ENCODE results near the gene IL10RB. TPM values are rescaled to one million over a fixed set of nuclear protein-coding genes. Genes with fewer than 3 reads are reported as not detected.
"Not testable (repeated sequence)": the region's sequence is repeated elsewhere in the genome, so short reads cannot be mapped to it uniquely, and the experiment has no call there.

IL10RB gene
- polyA plus RNA-seq, 2 of the 4 experiments (the other 2 are of a cell fraction), result 17.0 to 31.9 TPM

DNA sequence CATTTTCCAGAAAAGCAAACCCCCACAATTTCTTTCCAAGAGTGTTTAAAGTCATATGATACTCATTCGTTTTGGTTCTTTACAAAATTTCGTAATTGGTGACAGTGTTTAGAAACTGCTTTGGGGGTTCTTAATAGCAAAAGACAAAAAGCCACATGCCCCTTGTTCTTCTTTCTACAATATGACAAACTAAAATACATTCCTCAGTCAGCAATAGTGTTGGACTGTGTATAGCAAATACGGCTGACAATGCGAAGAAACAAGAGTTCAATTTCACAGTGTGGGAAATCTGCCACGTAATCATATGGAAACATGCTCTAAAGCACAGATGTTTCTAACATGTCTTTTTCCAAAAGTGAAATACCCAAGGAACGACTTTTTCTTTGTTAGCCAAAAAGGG, 51.0 kb downstream of the IL10RB start:
- H3K4me3 ChIP-seq, result no peak overlapping the region
- no peak overlapping the region for H3K27ac ChIP-seq
- TF ChIP-seq, protein P1, sequence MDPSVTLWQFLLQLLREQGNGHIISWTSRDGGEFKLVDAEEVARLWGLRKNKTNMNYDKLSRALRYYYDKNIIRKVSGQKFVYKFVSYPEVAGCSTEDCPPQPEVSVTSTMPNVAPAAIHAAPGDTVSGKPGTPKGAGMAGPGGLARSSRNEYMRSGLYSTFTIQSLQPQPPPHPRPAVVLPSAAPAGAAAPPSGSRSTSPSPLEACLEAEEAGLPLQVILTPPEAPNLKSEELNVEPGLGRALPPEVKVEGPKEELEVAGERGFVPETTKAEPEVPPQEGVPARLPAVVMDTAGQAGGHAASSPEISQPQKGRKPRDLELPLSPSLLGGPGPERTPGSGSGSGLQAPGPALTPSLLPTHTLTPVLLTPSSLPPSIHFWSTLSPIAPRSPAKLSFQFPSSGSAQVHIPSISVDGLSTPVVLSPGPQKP (IDR thresholded peaks at IDR 0.05; ENCODE audit: low read depth, low read length), result no peak
- TF ChIP-seq, protein P2, sequence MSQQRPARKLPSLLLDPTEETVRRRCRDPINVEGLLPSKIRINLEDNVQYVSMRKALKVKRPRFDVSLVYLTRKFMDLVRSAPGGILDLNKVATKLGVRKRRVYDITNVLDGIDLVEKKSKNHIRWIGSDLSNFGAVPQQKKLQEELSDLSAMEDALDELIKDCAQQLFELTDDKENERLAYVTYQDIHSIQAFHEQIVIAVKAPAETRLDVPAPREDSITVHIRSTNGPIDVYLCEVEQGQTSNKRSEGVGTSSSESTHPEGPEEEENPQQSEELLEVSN (IDR thresholded peaks at IDR 0.05; ENCODE audit: borderline replicate concordance, low read depth), result no peak
- no peak for TF ChIP-seq RCOR1 (IDR thresholded peaks at IDR 0.05; ENCODE audit: low read depth, low read length)
- TF ChIP-seq MAZ (IDR thresholded peaks at IDR 0.05; ENCODE audit: borderline replicate concordance, low read depth, low read length), result no peak
- TF ChIP-seq POLR2A (IDR thresholded peaks at IDR 0.05; ENCODE audit: low read length), result no peak
- TF ChIP-seq, protein P3, sequence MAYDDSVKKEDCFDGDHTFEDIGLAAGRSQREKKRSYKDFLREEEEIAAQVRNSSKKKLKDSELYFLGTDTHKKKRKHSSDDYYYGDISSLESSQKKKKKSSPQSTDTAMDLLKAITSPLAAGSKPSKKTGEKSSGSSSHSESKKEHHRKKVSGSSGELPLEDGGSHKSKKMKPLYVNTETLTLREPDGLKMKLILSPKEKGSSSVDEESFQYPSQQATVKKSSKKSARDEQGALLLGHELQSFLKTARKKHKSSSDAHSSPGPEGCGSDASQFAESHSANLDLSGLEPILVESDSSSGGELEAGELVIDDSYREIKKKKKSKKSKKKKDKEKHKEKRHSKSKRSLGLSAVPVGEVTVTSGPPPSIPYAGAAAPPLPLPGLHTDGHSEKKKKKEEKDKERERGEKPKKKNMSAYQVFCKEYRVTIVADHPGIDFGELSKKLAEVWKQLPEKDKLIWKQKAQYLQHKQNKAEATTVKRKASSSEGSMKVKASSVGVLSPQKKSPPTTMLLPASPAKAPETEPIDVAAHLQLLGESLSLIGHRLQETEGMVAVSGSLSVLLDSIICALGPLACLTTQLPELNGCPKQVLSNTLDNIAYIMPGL (CRISPR knock-in tag; IDR thresholded peaks at IDR 0.05; ENCODE audit: borderline replicate concordance), result no peak
- no peak for TF ChIP-seq JUNB (IDR thresholded peaks at IDR 0.05)
- no peak overlapping the region for H3K4me2 ChIP-seq
- WGBS (ENCODE audit: missing lambda C conversion rate), result 61% methylated on average over 6 of the region's 6 CpGs
- ATAC-seq (no peak), DNase-seq (ENCODE audit: low read depth in 1 of 2, low spot score in 1 of 2) (no peak), FAIRE-seq (no peak)
- 0 out of 3 replicates have a peak, but pooled peaks cover 4% of the 10 kb centered on the region for H3K9me3 ChIP-seq
- POLR2A ChIA-PET, result no interaction called here
- CTCF ChIA-PET, result interaction anchor here (1.3 kb wide), 1 partner anchor 129 kb away, joined by 5 read pairs; no protein-coding TSS in a partner anchor
- no peaks in the 10 kb centered on the region for H3K4me1 ChIP-seq

DNA sequence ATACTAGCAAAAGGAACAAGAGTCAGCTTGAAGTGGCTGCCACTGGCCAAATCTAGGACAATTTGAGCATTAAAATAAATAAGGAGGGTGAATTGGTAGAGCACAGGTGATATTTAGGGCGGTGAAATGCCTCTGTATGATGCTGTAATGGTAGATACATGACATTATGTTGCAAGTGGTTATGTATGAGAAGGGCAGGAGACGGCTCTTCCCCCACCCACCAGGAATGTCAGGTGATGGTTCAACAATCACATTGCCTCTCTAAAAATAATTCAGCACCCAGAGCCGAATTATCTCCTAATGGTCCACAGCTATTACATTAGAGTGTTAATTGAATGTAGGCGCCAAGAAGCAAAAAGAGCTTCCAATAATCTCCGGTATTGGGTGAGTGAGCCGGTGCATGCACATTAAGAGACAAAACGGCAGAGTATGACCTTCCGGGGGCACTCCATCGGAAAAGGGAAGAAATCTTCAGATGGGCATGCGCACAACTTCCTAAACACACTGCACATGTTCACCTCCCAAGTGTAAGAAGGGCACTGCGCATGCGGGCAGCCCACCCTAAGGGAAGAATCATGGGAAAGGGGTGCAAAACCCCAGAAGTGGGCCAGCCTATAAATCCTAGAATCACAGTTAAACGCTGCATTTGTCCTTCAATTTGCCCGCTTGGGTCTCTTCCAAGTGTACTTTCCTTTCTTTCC, 51.8 kb downstream of the IL10RB start:
- Histone ChIP-seq H3K9me3 (0 out of 3 replicates have a peak, but pooled peaks cover 4% of the 10 kb centered on the region), H3K4me1 (no peaks in the 10 kb centered on the region), H3K27ac (no peak overlapping the region), H3K4me2 (no peak overlapping the region), H3K4me3 (no peak overlapping the region)
- DNase-seq (ENCODE audit: low read depth in 1 of 2, low spot score in 1 of 2) (no peak), ATAC-seq (no peak), FAIRE-seq (no peak)
- POLR2A ChIA-PET, result no interaction called here
- TF ChIP-seq, protein P4, sequence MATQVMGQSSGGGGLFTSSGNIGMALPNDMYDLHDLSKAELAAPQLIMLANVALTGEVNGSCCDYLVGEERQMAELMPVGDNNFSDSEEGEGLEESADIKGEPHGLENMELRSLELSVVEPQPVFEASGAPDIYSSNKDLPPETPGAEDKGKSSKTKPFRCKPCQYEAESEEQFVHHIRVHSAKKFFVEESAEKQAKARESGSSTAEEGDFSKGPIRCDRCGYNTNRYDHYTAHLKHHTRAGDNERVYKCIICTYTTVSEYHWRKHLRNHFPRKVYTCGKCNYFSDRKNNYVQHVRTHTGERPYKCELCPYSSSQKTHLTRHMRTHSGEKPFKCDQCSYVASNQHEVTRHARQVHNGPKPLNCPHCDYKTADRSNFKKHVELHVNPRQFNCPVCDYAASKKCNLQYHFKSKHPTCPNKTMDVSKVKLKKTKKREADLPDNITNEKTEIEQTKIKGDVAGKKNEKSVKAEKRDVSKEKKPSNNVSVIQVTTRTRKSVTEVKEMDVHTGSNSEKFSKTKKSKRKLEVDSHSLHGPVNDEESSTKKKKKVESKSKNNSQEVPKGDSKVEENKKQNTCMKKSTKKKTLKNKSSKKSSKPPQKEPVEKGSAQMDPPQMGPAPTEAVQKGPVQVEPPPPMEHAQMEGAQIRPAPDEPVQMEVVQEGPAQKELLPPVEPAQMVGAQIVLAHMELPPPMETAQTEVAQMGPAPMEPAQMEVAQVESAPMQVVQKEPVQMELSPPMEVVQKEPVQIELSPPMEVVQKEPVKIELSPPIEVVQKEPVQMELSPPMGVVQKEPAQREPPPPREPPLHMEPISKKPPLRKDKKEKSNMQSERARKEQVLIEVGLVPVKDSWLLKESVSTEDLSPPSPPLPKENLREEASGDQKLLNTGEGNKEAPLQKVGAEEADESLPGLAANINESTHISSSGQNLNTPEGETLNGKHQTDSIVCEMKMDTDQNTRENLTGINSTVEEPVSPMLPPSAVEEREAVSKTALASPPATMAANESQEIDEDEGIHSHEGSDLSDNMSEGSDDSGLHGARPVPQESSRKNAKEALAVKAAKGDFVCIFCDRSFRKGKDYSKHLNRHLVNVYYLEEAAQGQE (IDR thresholded peaks at IDR 0.05), result no peak
- no peak for TF ChIP-seq KDM5A (IDR thresholded peaks at IDR 0.05)
- no peak for TF ChIP-seq NFE2L2 (conservative IDR thresholded peaks at IDR 0.05; ENCODE audit: low read length)
- TF ChIP-seq JUN (IDR thresholded peaks at IDR 0.05), result no peak
- TF ChIP-seq RFX5 (IDR thresholded peaks at IDR 0.05), result no peak
- TF ChIP-seq, protein P3 (CRISPR knock-in tag; IDR thresholded peaks at IDR 0.05; ENCODE audit: borderline replicate concordance), result no peak
- no peak for TF ChIP-seq CHD4 (IDR thresholded peaks at IDR 0.05; ENCODE audit: borderline replicate concordance)
- no peak for TF ChIP-seq GATA3 (IDR thresholded peaks at IDR 0.05; ENCODE audit: borderline replicate concordance)
- no peak for TF ChIP-seq EP300 (IDR thresholded peaks at IDR 0.05)
- no peak for TF ChIP-seq FOSB (CRISPR knock-in tag; IDR thresholded peaks at IDR 0.05)
- TF ChIP-seq, protein P5, sequence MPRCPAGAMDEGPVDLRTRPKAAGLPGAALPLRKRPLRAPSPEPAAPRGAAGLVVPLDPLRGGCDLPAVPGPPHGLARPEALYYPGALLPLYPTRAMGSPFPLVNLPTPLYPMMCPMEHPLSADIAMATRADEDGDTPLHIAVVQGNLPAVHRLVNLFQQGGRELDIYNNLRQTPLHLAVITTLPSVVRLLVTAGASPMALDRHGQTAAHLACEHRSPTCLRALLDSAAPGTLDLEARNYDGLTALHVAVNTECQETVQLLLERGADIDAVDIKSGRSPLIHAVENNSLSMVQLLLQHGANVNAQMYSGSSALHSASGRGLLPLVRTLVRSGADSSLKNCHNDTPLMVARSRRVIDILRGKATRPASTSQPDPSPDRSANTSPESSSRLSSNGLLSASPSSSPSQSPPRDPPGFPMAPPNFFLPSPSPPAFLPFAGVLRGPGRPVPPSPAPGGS (IDR thresholded peaks at IDR 0.05), result no peak
- CTCF ChIA-PET, result interaction anchor here (1.3 kb wide), 1 partner anchor 128 kb away, joined by 5 read pairs; no protein-coding TSS in a partner anchor
- 74% methylated on average over 14 of the region's 14 CpGs for whole genome bisulfite sequencing (ENCODE audit: missing lambda C conversion rate)

DNA sequence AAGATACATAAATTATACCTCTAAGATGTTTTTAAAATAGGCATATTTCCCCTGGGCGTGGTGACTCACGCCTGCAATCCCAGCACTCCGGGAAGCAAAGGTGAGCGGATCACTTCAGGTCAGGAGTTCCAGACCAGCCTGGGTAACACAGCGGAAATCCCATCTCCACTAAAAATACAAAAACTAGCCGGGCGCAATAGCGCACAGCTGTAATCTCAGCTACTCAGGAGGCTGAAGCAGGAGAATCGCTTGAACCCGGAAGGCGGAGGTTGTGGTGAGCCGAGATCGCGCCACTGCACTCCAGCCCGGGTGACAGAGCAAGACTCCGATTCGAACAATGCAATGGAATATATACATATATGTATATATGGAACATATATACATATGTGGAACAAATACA, 54.8 kb downstream of the IL10RB start:
- CTCF ChIA-PET; H3K4me2 ChIP-seq; H3K4me3 ChIP-seq; H3K27ac ChIP-seq; FAIRE-seq; H3K9me3 ChIP-seq; H3K4me1 ChIP-seq; DNase-seq (ENCODE audit: low read depth in 1 of 2, low spot score in 1 of 2); POLR2A ChIA-PET; ATAC-seq: not testable (repeated sequence)
- WGBS (ENCODE audit: missing lambda C conversion rate), result 72% methylated on average over 17 of the region's 17 CpGs

DNA sequence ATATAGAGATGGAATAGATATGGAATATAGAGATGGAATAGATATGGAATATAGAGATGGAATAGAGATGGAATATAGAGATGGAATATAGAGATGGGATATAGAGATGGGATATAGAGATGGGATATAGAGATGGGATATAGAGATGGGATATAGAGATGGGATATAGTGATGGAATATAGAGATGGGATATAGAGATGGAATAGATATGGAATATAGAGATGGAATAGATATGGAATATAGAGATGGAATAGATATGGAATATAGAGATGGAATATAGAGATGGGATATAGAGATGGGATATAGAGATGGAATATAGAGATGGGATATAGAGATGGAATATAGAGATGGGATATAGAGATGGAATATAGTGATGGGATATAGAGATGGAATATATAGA, 57.4 kb downstream of the IL10RB start:
- H3K4me1 ChIP-seq; FAIRE-seq; DNase-seq (ENCODE audit: low read depth in 1 of 2, low spot score in 1 of 2); POLR2A ChIA-PET; H3K9me3 ChIP-seq; H3K27ac ChIP-seq; CTCF ChIA-PET; ATAC-seq: not testable (repeated sequence)
- H3K4me3 ChIP-seq, result peak overlapping the region; percentile 74; the same call in 2 of the 3 replicates
- H3K4me2 ChIP-seq, result peak overlapping the region; percentile 79

Measured in A549 (cell line).